CD4-positive, alpha-beta T cell (primary cell): Measurements from ENCODE around the gene CCDC121. TPM values are rescaled to one million over a fixed set of nuclear protein-coding genes. Genes with fewer than 3 reads are reported as not detected.
A peak's percentile ranks its signal among the peaks of the same experiment; 100 is the strongest.

ENCODE experiments used
- ATAC-seq: fragments of 200-7000 bp; cut with Tn5 transposase; one replicate; pipeline ENCODE4 v1.10.0; 2022; ENCODE audit warnings: mild to moderate bottlenecking; ENCODE audit not compliant: poor library complexity
- CTCF ChIA-PET: fragments of 350-600 bp; sonication (Branson Sonifier 250); formaldehyde crosslinking; loops from one replicate; lab custom pipeline; 2021; ENCODE audit warnings: antibody characterized with exemption, inconsistent platforms; lab: Charles Lee
- POLR2A ChIA-PET: fragments of 350-600 bp; sonication (Branson Sonifier 250); formaldehyde crosslinking; loops from one replicate; lab custom pipeline; 2021; ENCODE audit warnings: antibody characterized with exemption, inconsistent platforms; lab: Charles Lee
- DNase-seq, 14 experiments: peaks; one replicate each; pipeline ENCODE4 v3.0.0-alpha.2; 2013 to 2020; ENCODE audit warnings: mixed read lengths in 2 of 14
- H3K27ac ChIP-seq, 2 donors: one replicate each; pipeline versions ENCODE4 v1.5.1 to v1.7.0; 2013; ENCODE audit warnings: low read length in 2 of 2, low read depth in 1 of 2, mild to moderate bottlenecking in 1 of 2
- H3K27me3 ChIP-seq, 2 experiments: 1 replicate in 1 of 2; 2 replicates in 1 of 2; pipeline versions ENCODE4 v1.6.1 to v1.7.0; 2013; ENCODE audit warnings: low read length in 2 of 2, control low read depth in 1 of 2, mild to moderate bottlenecking in 1 of 2, moderate library complexity in 1 of 2; ENCODE audit not compliant: insufficient read depth in 2 of 2, control insufficient read depth in 1 of 2
- H3K36me3 ChIP-seq: one replicate; pipeline ENCODE4 v1.6.1; 2013; ENCODE audit warnings: low read length, control low read depth; ENCODE audit not compliant: insufficient read depth
- H3K4me1 ChIP-seq: one replicate; pipeline ENCODE4 v1.6.1; 2013; ENCODE audit warnings: low read length, control low read depth; ENCODE audit not compliant: insufficient read depth
- H3K4me3 ChIP-seq: one replicate; pipeline ENCODE4 v1.5.1; 2013; ENCODE audit warnings: mild to moderate bottlenecking, low read length, moderate library complexity
- H3K9me3 ChIP-seq, 2 experiments: 1 replicate in 1 of 2; 2 replicates in 1 of 2; pipeline versions ENCODE4 v1.6.1 to v1.7.0; 2013; ENCODE audit warnings: low read length in 2 of 2, mild to moderate bottlenecking in 2 of 2, control low read depth in 1 of 2, moderate library complexity in 1 of 2; ENCODE audit not compliant: control insufficient read depth in 1 of 2, insufficient read depth in 1 of 2
- H3K27ac Mint-ChIP-seq: one replicate; pipeline ENCODE4 v1.8.0; 2020; ENCODE audit warnings: mixed read lengths
- H3K27me3 Mint-ChIP-seq: one replicate; pipeline ENCODE4 v1.8.0; 2021; ENCODE audit warnings: mixed read lengths
- H3K36me3 Mint-ChIP-seq: one replicate; pipeline ENCODE4 v1.8.0; 2021; ENCODE audit warnings: low read depth, mixed read lengths
- H3K4me1 Mint-ChIP-seq: one replicate; pipeline ENCODE4 v1.8.0; 2021; ENCODE audit warnings: low read depth, mixed read lengths
- H3K4me3 Mint-ChIP-seq: one replicate; pipeline ENCODE4 v1.8.0; 2020; ENCODE audit warnings: mild to moderate bottlenecking, mixed read lengths
- H3K9me3 Mint-ChIP-seq: one replicate; pipeline ENCODE4 v1.8.0; 2020; ENCODE audit warnings: mixed read lengths
- CTCF ChIP-seq: fragments of 200-600 bp; IDR thresholded peaks from one replicate; pipeline ENCODE4 v1.8.0; 2022; ENCODE audit warnings: antibody characterized with exemption, mild to moderate bottlenecking
- intact Hi-C, 2 experiments: fragments of 100-400 bp; cut with DNase I in 1 of 2; cut with micrococcal nuclease in 1 of 2; formaldehyde crosslinking; loops; one replicate each; pipeline versions ENCODE4 v1.15.1 to v1.9.0; 2023 to 2025; cut with DNase I, micrococcal nuclease
- polyA plus RNA-seq, 2 donors: library from polyadenylated mRNA; unstranded; fragments of 120-200 nt; gene quantifications; one replicate each; pipeline ENCODE4 v1.2.1, GENCODE V29; 2013
- total RNA-seq, 174 experiments: library from RNA in 2 of 174; stranded (reverse) in 2 of 174; gene quantifications; one replicate each; pipeline ENCODE4 v1.2.3 and lab custom pipeline; 2021 to 2026

CCDC121 gene
- under 1 TPM; 0.47 to 0.91 TPM for total RNA-seq
- polyA plus RNA-seq (2013, experiment 1 of 2) = 1.6 TPM
- polyA plus RNA-seq (2013, experiment 2 of 2) = 1.8 TPM
- total RNA-seq (lab: John Stamatoyannopoulos, UW) = 0 to 3.8 (median 0.70) reads per million in 172 experiments

DNA sequence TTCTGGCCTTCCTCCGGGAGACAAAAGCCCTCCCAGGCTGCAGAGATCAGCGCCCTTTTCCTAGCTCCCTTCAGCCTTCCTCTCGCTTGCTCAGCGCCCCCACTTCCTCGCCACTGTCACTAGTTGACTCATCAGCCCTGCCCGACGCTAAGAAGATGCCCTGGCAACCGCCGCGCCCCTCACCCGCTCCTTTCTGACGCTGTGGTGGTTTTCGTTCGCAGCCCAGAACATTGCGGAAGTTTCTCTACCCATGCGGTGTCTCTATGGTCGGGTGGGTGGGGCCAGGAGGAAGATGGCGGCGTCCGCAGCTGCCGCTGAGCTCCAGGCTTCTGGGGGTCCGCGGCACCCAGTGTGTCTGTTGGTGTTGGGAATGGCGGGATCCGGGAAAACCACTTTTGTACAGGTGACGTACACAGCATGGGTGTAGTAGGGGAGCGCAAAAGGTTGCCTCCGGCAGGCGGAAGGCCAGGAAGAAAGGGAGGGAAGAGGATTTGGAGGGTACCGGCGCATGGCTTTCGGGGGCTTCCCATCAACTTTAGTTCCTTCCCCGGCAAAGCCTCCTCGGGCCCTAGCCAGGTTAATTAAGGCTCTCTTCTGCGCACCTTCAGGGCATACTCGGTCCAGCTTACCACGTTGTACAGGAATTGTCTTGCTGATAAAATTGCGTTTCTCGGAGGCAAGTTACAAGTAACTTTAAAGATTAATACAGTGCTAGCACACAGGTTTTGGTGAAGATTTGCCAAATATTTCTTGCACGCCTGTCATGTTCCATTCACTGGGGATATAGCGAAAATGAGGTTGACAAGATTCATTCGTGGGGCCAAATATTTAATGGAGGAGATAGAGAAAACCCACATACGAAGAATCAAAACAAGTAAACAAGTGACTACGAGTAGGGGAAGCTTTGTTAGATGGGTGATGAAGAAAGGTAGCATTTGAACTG, at the start of gene CCDC121, which contains the start of gene GPN1:
TSS of gene CCDC121 (minus strand) at position 246 of the 943 bp plus-strand sequence. CDS start 1,213 bp downstream, outside the sequence.
TSS of gene GPN1 (plus strand) at position 284 of the 943 bp plus-strand sequence. CDS start at position 293, 9 bp downstream.
- Mint-ChIP-seq H3K9me3 (no peaks in the 10 kb centered on the region), H3K27ac (no peak within 1 kb of the TSS), H3K27me3 (no peaks in the 10 kb centered on the region), H3K4me3 (no peak within 1 kb of the TSS), H3K36me3 (peaks cover 41% of the 10 kb centered on the region), H3K4me1 (peaks cover 20% of the 10 kb centered on the region)
- Histone ChIP-seq H3K36me3 (peaks cover 30% of the 10 kb centered on the region), H3K9me3 (no peaks in the 10 kb centered on the region), H3K4me1 (peaks cover 21% of the 10 kb centered on the region), H3K4me3 (peak within 1 kb of the TSS; percentile 86), H3K27ac (peak within 1 kb of the TSS; percentile 72 to 78), H3K27me3 (no peaks in the 10 kb centered on the region)
- DNase-seq (peak; percentile 89 to 97 (median 94)), ATAC-seq (peak; percentile 99)
- POLR2A ChIA-PET = interaction anchor here (0.6 to 1.9 kb wide), 12 partner anchors 12 to 306 kb away, joined by 3 to 20 read pairs (median 5); partner anchors contain the start of genes BABAM2, GTF3C2, MPV17 and NRBP1
- intact Hi-C loops = loop anchor here (2.0 to 10.0 kb wide), 9 partner anchors 34 to 558 kb away; partner anchors contain the start of genes ZNF512 (in 2 of the 2), IFT172 (in 1 of the 2), KRTCAP3 (in 1 of the 2) and OST4 (in 1 of the 2)
- CTCF ChIA-PET = interaction anchor here (1.0 to 3.1 kb wide), 4 partner anchors 22 to 200 kb away, joined by 3 to 17 read pairs (median 4); partner anchors contain the start of genes NRBP1, SLC4A1AP and SUPT7L
- TF ChIP-seq CTCF = no peak

DNA sequence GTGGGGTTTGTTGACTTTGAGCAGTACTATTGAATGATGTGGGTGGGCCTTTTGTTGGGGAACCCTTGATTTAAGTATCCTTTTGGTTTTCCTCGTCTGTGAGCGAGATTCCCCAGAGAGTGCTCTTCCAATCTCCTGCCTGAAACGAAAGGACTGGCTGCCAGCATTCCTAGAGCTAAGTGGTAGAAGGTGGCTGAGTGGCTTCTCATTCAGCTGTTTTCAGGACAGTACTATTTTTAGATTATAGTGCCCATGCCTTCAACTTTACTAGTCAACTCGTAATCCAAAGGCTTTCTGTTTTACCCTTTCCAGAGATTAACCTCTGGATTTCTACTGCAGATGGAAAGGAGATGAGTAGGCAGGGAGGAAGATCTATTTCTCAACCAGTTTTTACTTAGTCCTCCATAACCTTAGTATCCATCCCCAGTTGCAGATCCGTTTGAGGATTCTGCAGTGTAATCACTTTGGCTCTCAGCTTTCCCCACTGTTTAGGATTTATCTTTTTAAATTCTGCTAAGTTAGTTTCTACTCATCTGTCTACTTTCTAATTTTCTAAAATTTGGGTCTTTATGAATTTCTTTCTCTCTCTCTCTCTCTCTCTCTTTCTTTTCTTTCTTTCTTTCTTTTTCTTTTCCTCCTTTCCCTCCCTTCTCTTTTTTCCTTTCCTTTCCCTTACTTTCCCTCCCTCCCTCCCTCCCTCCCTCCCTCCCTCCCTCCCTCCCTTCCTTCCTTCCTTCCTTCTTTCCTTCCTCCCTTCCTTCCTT, 44.1 kb upstream of the CCDC121 start:
- intact Hi-C loops = no loop called here
- Histone ChIP-seq H3K27me3 (no peaks in the 10 kb centered on the region), H3K36me3 (peaks cover 70% of the 10 kb centered on the region), H3K27ac (no peak overlapping the region), H3K4me3 (no peak overlapping the region), H3K4me1 (no peaks in the 10 kb centered on the region), H3K9me3 (no peaks in the 10 kb centered on the region)
- H3K4me1 Mint-ChIP-seq = peaks cover 11% of the 10 kb centered on the region
- peaks cover 86% of the 10 kb centered on the region for H3K36me3 Mint-ChIP-seq
- TF ChIP-seq CTCF = no peak
- no peak overlapping the region for H3K27ac Mint-ChIP-seq
- ATAC-seq (no peak), DNase-seq (no peak)
- CTCF ChIA-PET = interaction anchor here (4.6 kb wide), 1 partner anchor 10 kb away, joined by 20 read pairs; no protein-coding TSS in a partner anchor
- no peak overlapping the region for H3K4me3 Mint-ChIP-seq
- no peaks in the 10 kb centered on the region for H3K9me3 Mint-ChIP-seq
- H3K27me3 Mint-ChIP-seq = no peaks in the 10 kb centered on the region
- POLR2A ChIA-PET = interaction anchor here (0.6 to 0.8 kb wide), 2 partner anchors 9 to 602 kb away, joined by 3 to 4 read pairs; partner anchors contain the start of genes SLC4A1AP and SUPT7L

GRCh38 chr2:27671235-27671634, 42.4 kb upstream of the CCDC121 start:
- CTCF ChIA-PET = interaction anchor here (4.6 kb wide), 1 partner anchor 12 kb away, joined by 20 read pairs; no protein-coding TSS in a partner anchor
- Histone ChIP-seq H3K9me3 (no peaks in the 10 kb centered on the region), H3K36me3 (peaks cover 69% of the 10 kb centered on the region), H3K27ac (no peak overlapping the region), H3K27me3 (no peaks in the 10 kb centered on the region), H3K4me3 (no peak overlapping the region), H3K4me1 (no peaks in the 10 kb centered on the region)
- DNase-seq (no peak), ATAC-seq (no peak)
- no peak for TF ChIP-seq CTCF
- intact Hi-C loops = no loop called here
- H3K27ac Mint-ChIP-seq = no peak overlapping the region
- H3K4me3 Mint-ChIP-seq = no peak overlapping the region
- no peaks in the 10 kb centered on the region for H3K27me3 Mint-ChIP-seq
- peaks cover 16% of the 10 kb centered on the region for H3K4me1 Mint-ChIP-seq
- no peaks in the 10 kb centered on the region for H3K9me3 Mint-ChIP-seq
- POLR2A ChIA-PET = no interaction called here
- peaks cover 90% of the 10 kb centered on the region for H3K36me3 Mint-ChIP-seq
